ENCODE data around the gene GLG1.
"Not testable (repeated sequence)": the region's sequence is repeated elsewhere in the genome, so short reads cannot be mapped to it uniquely, and the experiment has no call there.

Gene GLG1

DNA sequence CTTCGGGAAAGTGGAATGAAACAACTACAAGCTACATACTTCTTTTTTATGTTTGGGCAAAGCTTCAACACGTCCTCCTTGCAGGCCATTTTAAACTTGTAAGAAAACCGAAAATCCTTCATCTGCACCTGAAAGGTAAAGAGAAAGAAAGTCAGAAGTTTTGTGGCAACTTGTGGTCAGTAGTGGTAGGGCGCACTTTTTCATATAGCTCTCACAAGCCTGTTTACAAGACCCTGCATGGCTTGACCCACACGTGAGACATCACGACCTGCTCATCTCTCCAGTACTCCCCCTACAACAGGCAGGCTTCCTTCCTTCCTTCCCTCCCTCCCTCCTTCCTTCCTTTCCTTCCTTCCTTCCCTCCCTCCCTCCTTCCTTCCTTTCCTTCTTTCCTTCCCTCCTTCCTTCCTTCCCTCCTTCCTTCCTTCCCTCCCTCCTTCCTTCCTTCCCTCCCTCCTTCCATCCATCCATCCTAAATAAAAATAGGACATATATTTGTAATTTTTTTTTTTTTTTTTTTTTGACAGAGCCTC, 136.9 kb downstream of the GLG1 start:
- DNase-seq: no peak

DNA sequence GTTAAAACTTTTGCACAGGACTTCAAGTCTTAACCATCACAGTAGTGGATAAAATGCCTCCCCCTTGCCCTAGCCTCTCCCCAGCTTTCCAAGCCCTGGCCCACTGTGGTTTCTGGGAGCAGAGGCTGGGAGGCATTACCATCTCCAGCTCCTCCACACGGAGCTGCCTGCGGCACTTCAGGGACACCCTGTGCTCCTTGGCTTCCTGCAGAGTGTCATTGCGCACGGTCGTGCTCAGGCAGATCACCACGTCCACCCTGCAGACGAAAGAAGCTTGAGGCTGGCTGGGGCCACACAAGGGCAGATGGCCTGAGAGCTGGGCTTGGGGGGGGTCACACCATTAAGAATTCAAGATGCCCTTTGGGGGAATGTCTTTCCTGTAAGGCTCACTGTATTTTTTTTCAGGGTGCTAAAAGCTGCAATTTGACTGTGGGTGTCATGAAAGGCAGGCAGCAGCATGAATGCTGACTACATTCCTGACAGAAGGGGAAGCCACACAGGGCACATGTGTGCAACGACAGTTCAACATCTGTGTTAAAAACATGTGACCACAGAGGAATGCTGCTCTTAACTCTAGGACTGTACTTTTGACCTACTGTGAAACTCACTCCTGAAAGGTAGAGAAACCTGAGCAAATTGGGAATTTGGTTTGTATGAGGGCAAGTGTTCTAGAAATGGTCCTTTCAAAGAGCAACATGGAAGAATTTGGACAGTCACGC, 137.9 kb downstream of the GLG1 start:
- no peak for DNase-seq

DNA sequence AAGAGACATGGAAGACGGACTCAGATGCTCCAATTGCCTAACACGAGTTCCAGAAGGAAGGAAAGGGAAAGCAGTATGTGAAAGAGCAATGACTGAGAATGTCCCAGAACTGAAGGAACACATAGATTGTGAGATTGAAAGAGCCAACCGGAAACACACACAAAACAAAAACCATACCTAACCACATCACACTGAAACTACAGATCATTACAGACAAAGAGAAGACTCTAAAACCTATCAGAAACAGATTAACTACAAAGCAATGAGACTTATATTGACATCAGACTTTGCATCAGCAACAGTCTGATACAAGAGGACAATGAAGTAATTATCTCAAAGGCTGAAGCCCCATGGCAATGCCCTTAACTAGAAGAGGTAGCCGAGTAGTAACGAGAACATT, 140.0 kb downstream of the GLG1 start:
- DNase-seq: no peak

DNA sequence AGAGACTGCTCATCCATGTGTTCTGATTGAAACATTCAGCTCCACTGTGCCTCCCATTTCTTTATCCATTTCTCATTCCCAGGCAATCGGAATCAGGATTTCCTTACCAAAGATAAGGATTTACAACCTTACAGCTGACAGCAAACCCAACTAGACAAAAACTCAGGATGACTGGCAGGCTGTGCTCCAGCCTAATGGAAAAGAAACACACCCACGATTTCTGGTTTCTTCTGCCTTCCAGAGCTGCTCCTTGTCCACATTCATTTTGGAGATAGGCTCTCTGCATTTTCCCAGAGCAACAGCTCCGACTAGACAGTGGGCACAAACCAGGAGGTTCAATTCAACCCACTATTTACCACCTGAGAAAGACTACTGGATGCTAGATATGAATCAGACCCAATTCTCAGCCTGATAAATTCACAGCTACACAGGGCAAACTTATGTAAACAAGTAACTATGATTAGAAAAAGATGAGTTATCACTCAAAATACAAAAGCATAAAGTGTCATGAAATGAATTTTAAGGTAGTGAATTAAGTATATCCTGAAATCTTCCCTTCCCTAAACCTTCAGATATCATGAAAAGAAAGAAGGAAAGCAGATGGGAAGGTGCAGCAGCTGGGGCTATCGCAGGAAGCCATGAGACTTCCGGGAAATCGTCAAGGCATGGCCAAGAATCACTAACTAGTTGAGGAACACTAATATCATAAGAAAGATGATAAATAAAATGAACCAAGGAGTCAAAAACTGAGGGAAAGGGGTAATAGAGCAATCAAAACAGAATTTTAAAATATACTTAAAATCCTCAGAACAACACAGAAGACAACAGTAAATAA, 140.8 kb downstream of the GLG1 start:
- no peak for DNase-seq

- DNase-seq: no peak
These were observed 141.6 kb downstream of the GLG1 start for GRCh38 chr16:74465281-74465680.

- DNase-seq: no peak
These were observed 143.0 kb downstream of the GLG1 start for GRCh38 chr16:74463888-74464287.

DNA sequence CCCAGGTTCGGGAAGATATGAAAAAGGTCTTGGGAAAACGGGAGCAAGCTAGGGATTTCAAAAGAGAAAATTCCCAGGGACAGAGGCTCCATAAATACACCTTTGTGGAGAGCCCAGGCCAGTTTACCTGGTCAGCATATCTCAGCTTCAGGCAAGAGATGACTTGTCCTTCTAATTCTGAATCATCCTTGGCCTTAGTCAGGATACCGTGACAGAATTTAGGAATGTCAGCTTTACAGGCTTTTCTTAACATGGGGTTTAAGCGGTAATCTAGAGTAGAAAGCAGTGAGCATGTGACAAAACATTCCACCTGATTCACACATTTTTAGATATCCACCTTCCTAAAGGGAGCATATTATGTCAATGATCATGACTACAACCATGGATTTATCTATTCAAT, 144.6 kb downstream of the GLG1 start:
- no peak for DNase-seq

DNA sequence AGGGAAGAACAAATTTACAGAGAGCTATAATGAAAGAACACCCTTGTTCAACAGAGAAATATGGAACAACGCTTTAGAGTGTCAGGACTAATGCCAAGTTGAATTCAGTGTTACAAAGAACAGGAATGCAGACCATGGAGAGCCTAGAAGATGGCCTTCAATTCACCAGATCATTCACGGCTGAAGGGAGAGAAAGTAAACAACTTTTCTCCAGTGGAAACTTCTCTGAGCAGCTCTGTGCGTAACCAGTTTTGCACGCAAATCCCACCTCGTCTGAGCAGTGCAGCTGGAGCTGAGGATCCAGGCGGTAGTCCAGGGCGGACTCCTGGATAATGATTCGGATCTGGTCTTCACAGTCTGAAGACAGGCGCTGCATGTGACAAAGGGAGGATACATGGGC, 145.1 kb downstream of the GLG1 start:
- DNase-seq: no peak

- DNase-seq: no peak
These were observed 146.4 kb downstream of the GLG1 start for GRCh38 chr16:74460542-74460941.

- DNase-seq: no peak
These were observed 150.7 kb downstream of the GLG1 start for GRCh38 chr16:74456290-74456625.

- DNase-seq: no peak
These were observed 151.2 kb downstream of the GLG1 start for GRCh38 chr16:74455619-74456289.

DNA sequence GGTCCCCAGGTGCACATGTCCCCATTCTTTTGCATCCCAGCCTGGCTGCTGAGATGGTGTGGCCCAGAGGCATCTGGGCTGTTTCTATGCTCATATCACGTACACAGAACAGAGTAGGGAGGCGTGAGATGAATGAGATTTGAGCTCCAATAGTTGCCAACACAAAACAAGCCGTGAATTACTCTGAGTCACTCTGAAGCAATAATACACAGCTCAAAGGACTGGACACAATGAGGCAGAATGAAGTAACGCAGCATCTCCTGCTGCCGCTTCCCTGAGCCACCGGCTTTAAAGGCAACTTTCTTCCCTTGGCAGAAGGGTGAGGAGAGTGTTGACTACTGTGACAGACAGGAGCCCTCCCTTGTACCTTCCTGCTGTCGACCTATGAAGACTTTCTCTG, 151.7 kb downstream of the GLG1 start:
- DNase-seq: no peak

GRCh38 chr16:74451951-74452758, 154.8 kb downstream of the GLG1 start:
- DNase-seq: no peak

DNA sequence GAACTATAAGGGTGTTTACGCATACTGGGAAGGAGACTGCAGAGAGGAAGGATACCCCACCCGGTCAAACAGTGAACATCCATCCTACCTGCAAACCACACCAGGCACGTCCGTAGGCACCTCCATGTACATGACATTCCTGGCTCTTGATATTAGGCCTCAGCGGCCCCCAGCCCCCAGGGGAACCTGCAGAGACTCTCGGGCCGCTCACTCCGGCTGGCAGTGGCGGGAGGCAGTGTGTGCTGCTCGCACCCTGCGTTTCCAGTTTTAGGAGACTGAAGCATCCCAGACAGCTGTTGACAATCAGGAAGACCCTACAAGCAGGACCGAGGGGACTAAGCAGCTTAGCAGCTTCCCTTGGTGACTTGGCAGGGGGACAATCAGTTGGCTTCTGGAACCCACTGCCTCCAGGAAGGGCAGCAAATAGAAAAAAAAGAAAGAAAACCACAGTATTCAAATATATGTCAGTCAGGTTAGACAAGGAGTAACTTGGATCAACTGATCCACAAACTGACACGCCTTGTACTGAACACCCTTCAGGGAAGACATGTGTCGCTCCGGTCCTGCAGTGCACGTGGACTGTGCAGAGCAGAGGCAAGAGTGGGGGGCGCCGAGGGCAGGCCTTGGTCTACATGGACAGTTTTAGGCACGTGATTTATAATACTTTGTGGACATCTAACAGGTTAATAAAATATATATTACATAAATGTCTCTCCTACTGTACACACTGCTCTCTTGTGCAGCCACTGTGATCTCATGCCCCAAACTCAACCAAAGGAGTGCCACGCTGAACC, 155.8 kb downstream of the GLG1 start:
- no peak for DNase-seq

GRCh38 chr16:74450236-74450635, 156.7 kb downstream of the GLG1 start:
- DNase-seq: no peak

DNA sequence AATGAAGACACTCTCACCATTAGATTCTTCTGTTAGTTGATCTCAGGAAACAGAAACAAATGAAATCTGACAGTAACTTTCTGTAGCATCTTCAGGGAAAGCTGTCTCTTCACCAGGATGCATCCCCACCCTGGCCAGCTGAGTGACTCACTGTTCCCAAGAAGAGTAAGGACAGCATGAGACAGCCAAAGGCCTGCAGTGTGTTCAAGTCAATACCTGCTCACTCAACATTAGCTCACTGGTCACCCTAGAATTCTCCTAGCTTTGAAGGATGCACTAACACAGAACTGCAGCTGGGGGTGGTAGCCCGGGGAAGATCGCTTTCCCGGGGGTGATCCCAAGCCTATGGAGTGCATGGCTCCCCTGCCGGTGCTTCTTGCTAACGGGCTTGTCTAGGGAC, 157.4 kb downstream of the GLG1 start:
- DNase-seq: no peak

DNA sequence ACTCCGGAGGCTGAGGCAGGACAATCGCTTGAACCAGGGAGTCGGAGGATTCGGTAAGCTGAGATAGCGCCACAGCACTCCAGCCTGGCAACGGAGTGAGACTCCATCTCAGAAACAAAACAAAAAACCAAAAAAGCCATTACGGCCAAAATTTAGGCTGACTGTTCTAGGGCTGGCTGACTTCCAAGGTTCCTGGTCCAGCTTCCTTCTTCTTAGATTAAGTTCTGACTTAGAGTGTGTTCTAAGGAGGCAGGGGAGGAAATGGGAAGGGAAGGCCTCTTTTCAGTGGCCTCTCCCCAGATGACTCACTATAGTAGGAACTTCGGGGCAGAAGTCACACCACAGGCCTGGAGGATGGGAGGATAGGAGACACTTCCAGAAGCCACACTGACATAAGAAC, 157.9 kb downstream of the GLG1 start:
- DNase-seq: no peak

DNA sequence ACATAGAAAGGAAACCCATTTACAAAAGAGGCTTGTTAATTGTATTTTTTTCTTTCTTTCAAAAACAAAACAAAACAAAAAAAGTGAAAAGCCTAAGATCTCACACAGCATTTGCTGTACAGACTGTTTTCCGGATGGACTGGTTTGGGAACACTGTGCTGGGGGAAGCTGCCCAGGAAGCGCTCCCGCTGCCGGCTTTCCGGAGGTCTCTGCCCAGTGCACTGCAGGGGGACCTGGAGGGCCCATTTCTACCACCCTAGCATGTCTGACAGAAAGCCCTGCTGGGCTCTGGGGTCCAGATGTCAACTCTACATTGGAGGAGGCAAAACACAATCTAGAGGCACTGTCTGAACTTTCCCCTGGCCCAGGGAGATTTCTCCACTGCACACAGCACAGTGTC, 159.3 kb downstream of the GLG1 start:
- no peak for DNase-seq

DNA sequence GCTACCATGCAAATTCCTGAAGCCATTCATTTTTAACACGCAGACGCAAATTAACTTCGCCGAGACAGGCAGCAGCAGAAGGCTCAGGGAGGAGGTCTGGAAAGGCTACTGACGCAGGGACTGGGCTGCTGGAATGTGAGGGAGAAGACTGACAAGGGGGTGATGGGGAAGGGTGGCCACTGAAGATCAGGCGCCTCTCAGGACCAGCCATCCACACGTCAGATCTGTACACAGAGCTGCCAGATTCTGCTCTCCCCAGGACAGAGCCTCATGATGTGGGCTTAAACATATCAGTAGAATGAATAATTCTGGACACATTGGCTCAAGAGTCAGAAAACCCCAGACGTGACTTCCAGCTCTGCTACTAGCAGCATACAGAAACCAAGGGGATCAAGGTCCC, 160.0 kb downstream of the GLG1 start:
- no peak for DNase-seq

- not testable (repeated sequence) for DNase-seq
These were observed 163.1 kb downstream of the GLG1 start for GRCh38 chr16:74443624-74444346.

GRCh38 chr16:74439685-74440084, 167.2 kb downstream of the GLG1 start:
- no peak for DNase-seq

Measured in CD4-positive, alpha-beta T cell treated with Interleukin-17A for 1 hour (primary cell).